ENCODE data around the gene CCDC61. TPM values are rescaled to one million over a fixed set of nuclear protein-coding genes. Genes with fewer than 3 reads are reported as not detected.

Gene CCDC61
- total and polyA plus RNA-seq, 2 donors from 2014 or later, result 17.8 to 22.2 TPM

DNA sequence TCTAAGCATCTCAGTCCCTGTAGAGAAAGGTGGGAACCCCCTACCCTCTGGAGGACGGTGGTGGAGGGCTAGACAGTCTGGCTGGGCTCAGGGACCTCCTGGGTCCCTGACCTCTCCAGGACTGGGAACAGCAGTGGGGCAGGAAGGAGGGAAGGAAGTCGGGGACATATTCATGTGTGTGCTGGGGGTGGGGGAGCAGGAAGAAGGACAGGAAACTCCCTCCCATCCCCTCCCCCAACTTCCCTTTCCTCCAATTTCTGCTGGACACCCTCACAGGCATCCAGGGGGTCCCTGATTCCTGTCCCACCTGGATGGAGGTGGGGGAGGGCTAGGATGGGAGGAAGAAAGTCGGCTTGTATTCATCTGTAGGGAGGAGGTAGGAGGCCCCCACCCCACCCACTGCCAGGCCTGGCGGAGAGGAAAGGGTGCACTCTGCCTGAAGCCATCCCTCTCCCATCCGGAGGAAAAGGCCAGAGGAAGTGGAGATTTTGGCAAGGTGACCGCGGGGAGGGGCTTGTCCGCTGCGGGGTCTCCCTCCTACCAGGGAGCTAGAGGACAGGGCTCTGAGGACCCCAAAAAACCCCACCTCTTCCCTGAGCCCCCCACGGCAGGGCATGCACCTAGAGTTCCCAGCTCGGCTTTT is 23.9 kb upstream of the CCDC61 start:
- peak overlapping the region; percentile 23 to 63 for H3K27ac ChIP-seq (ENCODE audit: low read depth in 2 of 2, low read length in 2 of 2)
- H3K9ac ChIP-seq (ENCODE audit: low read length in 3 of 3), result no peak overlapping the region
- peaks cover 25% of the 10 kb centered on the region for H3K27me3 ChIP-seq (ENCODE audit: control insufficient read depth, insufficient read depth, low read length)
- no peaks in the 10 kb centered on the region for H3K36me3 ChIP-seq (ENCODE audit: control insufficient read depth in 2 of 3, insufficient read depth in 3 of 3, low read length in 3 of 3)
- H3K4me3 ChIP-seq (ENCODE audit: low read length in 3 of 3), result peak overlapping the region in 2 of 3 donors; percentile 35 to 42
- TF ChIP-seq, protein P1, sequence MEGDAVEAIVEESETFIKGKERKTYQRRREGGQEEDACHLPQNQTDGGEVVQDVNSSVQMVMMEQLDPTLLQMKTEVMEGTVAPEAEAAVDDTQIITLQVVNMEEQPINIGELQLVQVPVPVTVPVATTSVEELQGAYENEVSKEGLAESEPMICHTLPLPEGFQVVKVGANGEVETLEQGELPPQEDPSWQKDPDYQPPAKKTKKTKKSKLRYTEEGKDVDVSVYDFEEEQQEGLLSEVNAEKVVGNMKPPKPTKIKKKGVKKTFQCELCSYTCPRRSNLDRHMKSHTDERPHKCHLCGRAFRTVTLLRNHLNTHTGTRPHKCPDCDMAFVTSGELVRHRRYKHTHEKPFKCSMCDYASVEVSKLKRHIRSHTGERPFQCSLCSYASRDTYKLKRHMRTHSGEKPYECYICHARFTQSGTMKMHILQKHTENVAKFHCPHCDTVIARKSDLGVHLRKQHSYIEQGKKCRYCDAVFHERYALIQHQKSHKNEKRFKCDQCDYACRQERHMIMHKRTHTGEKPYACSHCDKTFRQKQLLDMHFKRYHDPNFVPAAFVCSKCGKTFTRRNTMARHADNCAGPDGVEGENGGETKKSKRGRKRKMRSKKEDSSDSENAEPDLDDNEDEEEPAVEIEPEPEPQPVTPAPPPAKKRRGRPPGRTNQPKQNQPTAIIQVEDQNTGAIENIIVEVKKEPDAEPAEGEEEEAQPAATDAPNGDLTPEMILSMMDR (IDR thresholded peaks at IDR 0.05; ENCODE audit: borderline replicate concordance, extremely low read depth, insufficient read depth), result no peak
- H3K4me1 ChIP-seq (ENCODE audit: control insufficient read depth in 2 of 3, insufficient read depth in 2 of 3, low read depth in 1 of 3, low read length in 3 of 3), result no peaks in the 10 kb centered on the region
- intact Hi-C loops (cut with DNase I), result no loop called here
- DNase-seq, result no peak
- FAIRE-seq, result no peak
- no peaks in the 10 kb centered on the region for H3K9me3 ChIP-seq (ENCODE audit: control insufficient read depth in 2 of 3, insufficient read depth in 1 of 3, low read length in 3 of 3)

DNA sequence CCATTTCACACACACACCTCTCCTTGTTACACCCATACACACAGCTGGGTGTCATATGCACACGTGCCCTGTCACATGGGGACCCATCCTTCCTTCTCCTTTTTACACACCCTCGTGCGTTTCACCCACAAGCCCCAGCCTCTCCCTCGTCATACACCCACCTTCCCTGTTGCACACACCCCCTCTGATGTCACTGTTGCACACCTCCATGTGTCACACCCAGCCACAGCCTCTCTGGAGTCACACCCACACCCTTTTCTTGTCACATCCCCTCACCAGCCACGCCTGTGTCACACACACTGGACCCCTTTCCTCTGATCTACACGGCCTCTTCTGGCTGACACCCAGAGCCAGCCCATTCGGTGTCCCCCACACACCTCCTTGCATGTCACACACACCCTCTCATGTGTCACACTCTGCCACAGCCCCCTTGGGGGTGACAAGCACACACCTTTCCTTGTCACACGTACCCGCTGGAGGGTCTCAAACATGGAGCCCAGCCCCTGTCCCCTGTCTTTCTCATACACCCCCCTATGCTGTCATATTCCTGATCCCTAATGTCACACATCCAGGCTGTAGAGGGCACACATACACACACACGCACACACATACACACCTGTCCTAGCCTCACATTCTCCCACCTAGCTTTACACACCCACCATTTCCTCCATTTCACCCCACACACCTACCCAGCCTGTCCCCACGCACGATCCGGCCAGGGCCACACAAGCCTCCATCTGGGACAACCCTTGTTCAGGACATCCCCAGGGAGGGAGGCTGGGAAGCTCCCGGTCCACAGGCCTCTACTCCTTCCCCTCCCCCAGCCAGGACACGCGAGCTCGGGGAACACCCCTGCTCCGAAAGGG is 23.0 kb upstream of the CCDC61 start:
- Histone ChIP-seq H3K9me3 (ENCODE audit: control insufficient read depth in 2 of 3, insufficient read depth in 1 of 3, low read length in 3 of 3) (no peaks in the 10 kb centered on the region), H3K4me1 (ENCODE audit: control insufficient read depth in 2 of 3, insufficient read depth in 2 of 3, low read depth in 1 of 3, low read length in 3 of 3) (no peaks in the 10 kb centered on the region), H3K9ac (ENCODE audit: low read length in 3 of 3) (peak overlapping the region in 1 of 3 donors; percentile 23), H3K4me3 (ENCODE audit: low read length in 3 of 3) (peak overlapping the region; percentile 30 to 42 (median 35)), H3K36me3 (ENCODE audit: control insufficient read depth in 2 of 3, insufficient read depth in 3 of 3, low read length in 3 of 3) (no peaks in the 10 kb centered on the region), H3K27me3 (ENCODE audit: control insufficient read depth, insufficient read depth, low read length) (peaks cover 25% of the 10 kb centered on the region), H3K27ac (ENCODE audit: low read depth in 2 of 2, low read length in 2 of 2) (peak overlapping the region; percentile 23 to 63)
- intact Hi-C loops (cut with DNase I), result no loop called here
- DNase-seq (no peak), FAIRE-seq (no peak)
- TF ChIP-seq, protein P1 (IDR thresholded peaks at IDR 0.05; ENCODE audit: borderline replicate concordance, extremely low read depth, insufficient read depth), result no peak

DNA sequence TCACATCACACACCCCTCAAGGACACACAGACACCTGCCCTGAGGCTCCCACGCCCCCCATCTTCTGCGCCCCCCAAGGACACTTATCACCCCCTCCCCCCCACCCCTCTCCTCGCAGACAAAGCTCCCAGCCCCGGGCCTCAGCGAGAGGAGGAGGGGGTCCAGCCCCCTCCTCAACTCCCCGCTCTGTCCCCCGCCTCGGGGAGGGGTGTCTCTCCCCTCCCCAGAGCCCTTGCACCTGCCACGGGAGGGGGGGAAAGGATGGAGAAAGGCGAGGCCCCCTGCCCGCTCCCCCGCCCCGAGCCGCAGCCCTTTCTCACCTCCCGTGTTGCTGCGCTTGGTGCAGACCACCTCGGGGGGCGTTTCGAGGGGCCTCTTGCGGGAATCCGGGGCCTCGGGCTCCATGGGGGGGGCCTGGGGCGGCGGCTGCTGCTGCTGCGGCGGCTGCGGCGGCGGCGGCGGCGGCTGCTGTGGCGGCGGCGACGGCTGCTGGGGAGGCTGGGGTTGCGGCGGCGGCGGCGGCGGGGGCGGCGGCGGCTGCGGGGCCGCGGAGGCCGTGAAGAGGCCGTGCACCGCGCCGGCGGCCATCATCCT is 22.2 kb upstream of the CCDC61 start:
- Histone ChIP-seq H3K27me3 (ENCODE audit: control insufficient read depth, insufficient read depth, low read length) (peaks cover 25% of the 10 kb centered on the region), H3K9me3 (ENCODE audit: control insufficient read depth in 2 of 3, insufficient read depth in 1 of 3, low read length in 3 of 3) (no peaks in the 10 kb centered on the region), H3K4me1 (ENCODE audit: control insufficient read depth in 2 of 3, insufficient read depth in 2 of 3, low read depth in 1 of 3, low read length in 3 of 3) (no peaks in the 10 kb centered on the region), H3K36me3 (ENCODE audit: control insufficient read depth in 2 of 3, insufficient read depth in 3 of 3, low read length in 3 of 3) (no peaks in the 10 kb centered on the region), H3K4me3 (ENCODE audit: low read length in 3 of 3) (peak overlapping the region in 2 of 3 donors; percentile 35 to 42), H3K27ac (ENCODE audit: low read depth in 2 of 2, low read length in 2 of 2) (peak overlapping the region in 1 of 2 donors; percentile 60), H3K9ac (ENCODE audit: low read length in 3 of 3) (no peak overlapping the region)
- no peak for FAIRE-seq
- intact Hi-C loops (cut with DNase I), result no loop called here
- TF ChIP-seq, protein P1 (IDR thresholded peaks at IDR 0.05; ENCODE audit: borderline replicate concordance, extremely low read depth, insufficient read depth), result no peak
- DNase-seq, result peak in 2 of 5 donors; percentile 26 to 51
